Measurements from ENCODE around the gene HIRA. TPM values are rescaled to one million over a fixed set of nuclear protein-coding genes. Genes with fewer than 3 reads are reported as not detected.

The HIRA gene
- total RNA-seq, 1 experiment from 2014 or later, result 50.6 TPM

DNA sequence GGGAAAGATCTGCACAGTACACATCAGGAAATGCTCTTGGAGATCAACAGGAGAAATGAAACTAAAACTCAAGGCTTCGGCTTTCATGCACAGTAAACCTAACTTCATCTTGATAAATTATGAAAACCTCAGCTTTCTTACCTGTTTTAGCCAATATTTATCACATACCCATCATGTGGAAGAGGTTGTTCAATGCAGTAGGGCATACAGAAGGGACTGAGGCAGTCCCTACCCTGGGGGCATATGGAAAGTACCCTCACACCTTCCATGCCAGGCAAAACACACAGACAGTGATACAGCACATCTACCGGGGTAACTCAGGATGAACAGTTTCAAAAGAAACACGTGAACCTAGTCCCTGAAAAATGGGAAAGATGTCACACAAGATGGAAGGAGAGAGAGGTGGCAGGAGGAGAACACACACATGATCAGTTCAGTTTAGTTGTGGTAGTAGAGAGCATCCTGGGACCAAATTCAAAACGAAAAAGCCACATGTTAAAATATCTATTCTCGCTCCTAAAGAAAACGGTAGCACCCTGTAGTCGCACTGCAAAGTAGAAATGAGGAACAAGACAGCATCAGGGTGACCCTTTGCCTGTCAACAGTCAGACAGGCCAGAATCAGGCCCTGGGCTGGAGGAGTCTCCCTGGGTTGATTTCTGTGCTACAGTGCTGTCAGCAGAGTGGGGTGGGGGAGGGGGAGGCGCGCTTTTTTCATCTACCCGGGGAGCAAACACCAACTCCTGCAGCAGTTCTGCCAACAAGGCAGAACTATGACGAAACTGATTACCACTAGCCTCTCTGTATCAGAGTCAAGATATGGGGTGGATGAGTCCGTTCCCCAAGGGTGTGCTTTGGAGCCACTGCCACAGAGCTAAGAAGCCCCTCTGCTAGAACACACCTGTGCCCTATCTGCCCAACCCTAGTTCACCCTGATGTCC lies 1.3 kb downstream of the HIRA start:
- Histone ChIP-seq H3K9me3 (ENCODE audit: low read depth, low read length, poor library complexity, severe bottlenecking) (no peaks in the 10 kb centered on the region), H3K4me3 (ENCODE audit: low read depth, low read length, poor library complexity, severe bottlenecking) (peak overlapping the region; percentile 89), H3K27me3 (replicated peaks; ENCODE audit: insufficient read depth, low read depth, low read length, poor library complexity) (no peaks in the 10 kb centered on the region), H3K4me1 (ENCODE audit: insufficient read depth, low read length, poor library complexity, severe bottlenecking) (no peaks in the 10 kb centered on the region), H3K36me3 (ENCODE audit: insufficient read depth, low read length, poor library complexity, severe bottlenecking) (peaks cover under 1% of the 10 kb centered on the region), H3K27ac (ENCODE audit: low read depth, low read length, poor library complexity, severe bottlenecking) (peak overlapping the region; percentile 86)
- BruUV-seq (replicated peaks), result no TSS peak
- peak; percentile 67 for DNase-seq (ENCODE audit: low spot score)
- intact Hi-C loops (cut with micrococcal nuclease; ENCODE audit: unreplicated experiment), result loop anchor here (5.0 kb wide), 1 partner anchor 287 kb away; no protein-coding TSS in a partner anchor
- CTCF ChIA-PET, result no interaction called here
- no peak for TF ChIP-seq EZH2 (IDR thresholded peaks at IDR 0.05; ENCODE audit: borderline replicate concordance, low read depth, low read length, poor library complexity, severe bottlenecking)
- POLR2A ChIA-PET (ENCODE audit: low non-redundant PET), result no interaction called here

DNA sequence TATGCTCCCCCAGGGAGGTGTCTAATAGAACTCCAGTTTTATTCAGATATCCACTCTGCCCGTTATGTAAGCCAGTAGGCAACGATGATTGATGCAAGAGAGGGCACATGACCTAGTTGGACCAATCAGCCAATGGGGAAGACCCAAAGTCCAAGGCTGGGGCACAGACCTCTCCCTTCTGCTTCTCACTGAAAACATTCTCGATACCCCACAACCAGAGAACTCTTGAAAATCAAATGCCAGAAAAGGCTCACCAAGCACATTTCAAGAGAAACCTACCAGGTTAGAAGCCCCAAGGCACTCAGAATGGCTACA lies 7.4 kb downstream of the HIRA start:
- no peak overlapping the region for H3K4me3 ChIP-seq (ENCODE audit: low read depth, low read length, poor library complexity, severe bottlenecking)
- TF ChIP-seq, protein P1, sequence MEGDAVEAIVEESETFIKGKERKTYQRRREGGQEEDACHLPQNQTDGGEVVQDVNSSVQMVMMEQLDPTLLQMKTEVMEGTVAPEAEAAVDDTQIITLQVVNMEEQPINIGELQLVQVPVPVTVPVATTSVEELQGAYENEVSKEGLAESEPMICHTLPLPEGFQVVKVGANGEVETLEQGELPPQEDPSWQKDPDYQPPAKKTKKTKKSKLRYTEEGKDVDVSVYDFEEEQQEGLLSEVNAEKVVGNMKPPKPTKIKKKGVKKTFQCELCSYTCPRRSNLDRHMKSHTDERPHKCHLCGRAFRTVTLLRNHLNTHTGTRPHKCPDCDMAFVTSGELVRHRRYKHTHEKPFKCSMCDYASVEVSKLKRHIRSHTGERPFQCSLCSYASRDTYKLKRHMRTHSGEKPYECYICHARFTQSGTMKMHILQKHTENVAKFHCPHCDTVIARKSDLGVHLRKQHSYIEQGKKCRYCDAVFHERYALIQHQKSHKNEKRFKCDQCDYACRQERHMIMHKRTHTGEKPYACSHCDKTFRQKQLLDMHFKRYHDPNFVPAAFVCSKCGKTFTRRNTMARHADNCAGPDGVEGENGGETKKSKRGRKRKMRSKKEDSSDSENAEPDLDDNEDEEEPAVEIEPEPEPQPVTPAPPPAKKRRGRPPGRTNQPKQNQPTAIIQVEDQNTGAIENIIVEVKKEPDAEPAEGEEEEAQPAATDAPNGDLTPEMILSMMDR (conservative IDR thresholded peaks at IDR 0.05; ENCODE audit: low read depth, low read length), result no peak
- no peak for TF ChIP-seq EZH2 (IDR thresholded peaks at IDR 0.05; ENCODE audit: borderline replicate concordance, low read depth, low read length, poor library complexity, severe bottlenecking)
- H3K27me3 ChIP-seq (replicated peaks; ENCODE audit: insufficient read depth, low read depth, low read length, poor library complexity), result no peaks in the 10 kb centered on the region
- H3K9me3 ChIP-seq (ENCODE audit: low read depth, low read length, poor library complexity, severe bottlenecking), result no peaks in the 10 kb centered on the region
- intact Hi-C loops (cut with micrococcal nuclease; ENCODE audit: unreplicated experiment), result no loop called here
- no peak overlapping the region for H3K27ac ChIP-seq (ENCODE audit: low read depth, low read length, poor library complexity, severe bottlenecking)
- DNase-seq (ENCODE audit: low spot score), result no peak
- BruUV-seq (replicated peaks), result no TSS peak
- no peaks in the 10 kb centered on the region for H3K4me1 ChIP-seq (ENCODE audit: insufficient read depth, low read length, poor library complexity, severe bottlenecking)
- ChIA-PET CTCF (no interaction called here), POLR2A (ENCODE audit: low non-redundant PET) (no interaction called here)
- peaks cover 3% of the 10 kb centered on the region for H3K36me3 ChIP-seq (ENCODE audit: insufficient read depth, low read length, poor library complexity, severe bottlenecking)

DNA sequence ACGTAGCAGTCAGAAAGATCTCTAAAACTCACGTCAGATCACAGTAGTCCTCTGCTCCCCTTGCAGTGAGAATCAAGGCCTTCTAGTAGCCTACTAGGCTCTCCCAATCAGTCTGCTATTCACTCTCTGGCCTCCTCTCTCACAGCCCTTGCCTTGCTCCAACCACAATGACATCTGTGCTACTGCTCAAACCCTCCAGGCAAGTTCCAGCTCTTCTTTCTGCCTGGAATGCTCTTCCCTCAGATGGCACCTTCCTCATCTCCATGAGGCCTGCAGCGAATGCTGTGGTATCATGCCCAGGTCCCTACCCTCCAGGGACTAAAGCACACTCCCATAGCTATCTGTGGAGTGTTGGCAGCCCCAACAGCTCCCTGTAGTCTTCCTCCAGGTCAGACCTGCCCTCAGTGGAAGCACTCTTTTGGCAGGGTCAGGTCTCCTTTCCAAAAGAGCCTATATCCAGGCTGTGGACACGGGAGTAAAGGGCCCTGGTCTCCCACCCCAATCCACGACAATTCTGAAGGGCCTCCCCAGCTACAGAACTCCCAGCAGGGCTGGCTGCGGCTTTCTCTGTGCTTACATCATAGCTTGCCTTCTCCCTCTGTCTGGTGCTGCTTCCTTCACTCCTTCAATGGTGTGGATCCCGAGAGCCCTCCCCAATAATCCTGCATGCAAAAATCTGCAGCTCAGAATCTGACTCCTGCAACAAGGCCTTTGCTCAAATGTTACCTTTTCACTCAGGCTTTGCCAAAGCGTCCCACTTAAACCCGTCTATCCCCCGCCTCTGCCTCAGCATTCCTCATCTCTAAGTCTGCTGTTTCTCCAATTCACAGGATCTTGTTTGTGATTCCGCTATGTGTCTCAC lies 8.9 kb downstream of the HIRA start:
- CTCF ChIA-PET, result no interaction called here
- POLR2A ChIA-PET (ENCODE audit: low non-redundant PET), result no interaction called here
- no peaks in the 10 kb centered on the region for H3K4me1 ChIP-seq (ENCODE audit: insufficient read depth, low read length, poor library complexity, severe bottlenecking)
- H3K4me3 ChIP-seq (ENCODE audit: low read depth, low read length, poor library complexity, severe bottlenecking), result no peak overlapping the region
- no peak for DNase-seq (ENCODE audit: low spot score)
- no TSS peak for BruUV-seq (replicated peaks)
- no peaks in the 10 kb centered on the region for H3K9me3 ChIP-seq (ENCODE audit: low read depth, low read length, poor library complexity, severe bottlenecking)
- TF ChIP-seq, protein P1 (conservative IDR thresholded peaks at IDR 0.05; ENCODE audit: low read depth, low read length), result no peak
- no peak for TF ChIP-seq EZH2 (IDR thresholded peaks at IDR 0.05; ENCODE audit: borderline replicate concordance, low read depth, low read length, poor library complexity, severe bottlenecking)
- intact Hi-C loops (cut with micrococcal nuclease; ENCODE audit: unreplicated experiment), result no loop called here
- no peaks in the 10 kb centered on the region for H3K27me3 ChIP-seq (replicated peaks; ENCODE audit: insufficient read depth, low read depth, low read length, poor library complexity)
- H3K27ac ChIP-seq (ENCODE audit: low read depth, low read length, poor library complexity, severe bottlenecking), result no peak overlapping the region
- H3K36me3 ChIP-seq (ENCODE audit: insufficient read depth, low read length, poor library complexity, severe bottlenecking), result peaks cover 3% of the 10 kb centered on the region
